ENCODE measurements around the gene GOLT1B. TPM values are rescaled to one million over a fixed set of nuclear protein-coding genes. Genes with fewer than 3 reads are reported as not detected.

The GOLT1B gene
- total RNA-seq, 1 experiment from 2014 or later, result 46.1 TPM

- no peak overlapping the region for H3K4me2 ChIP-seq (ENCODE audit: insufficient read depth, insufficient read length, low read length)
- H3K36me3 Mint-ChIP-seq (ENCODE audit: insufficient read depth in 1 of 3, low read depth in 3 of 3), result no peaks in the 10 kb centered on the region
- H3K23me2 ChIP-seq (ENCODE audit: insufficient read length, low read depth, low read length, poor library complexity, severe bottlenecking), result no peaks in the 10 kb centered on the region
- H2BK15ac ChIP-seq (ENCODE audit: low read depth, low read length), result no peak overlapping the region
- H3K4ac ChIP-seq (ENCODE audit: low read depth, low read length), result no peak overlapping the region
- H3T11ph ChIP-seq (ENCODE audit: low read length), result no peak overlapping the region
- no peaks in the 10 kb centered on the region for H3K27me3 ChIP-seq (ENCODE audit: insufficient read depth, low read length)
- no peak overlapping the region for H2BK120ac ChIP-seq (ENCODE audit: low read depth, low read length, poor library complexity, severe bottlenecking)
- H4K20me1 ChIP-seq (ENCODE audit: control insufficient read depth, insufficient read depth, insufficient read length), result no peaks in the 10 kb centered on the region
- no peak overlapping the region for H2BK12ac ChIP-seq (ENCODE audit: insufficient read length, low read depth, low read length)
- no peak overlapping the region for H4K5ac ChIP-seq (ENCODE audit: insufficient read length, low read depth, low read length)
- H3K18ac ChIP-seq (ENCODE audit: insufficient read length, low read depth, low read length), result no peak overlapping the region
- H3K14ac ChIP-seq (ENCODE audit: insufficient read depth, low read length), result no peak overlapping the region
- no peak overlapping the region for H2AK5ac ChIP-seq (ENCODE audit: insufficient read length, low read length)
- H3K4me1 Mint-ChIP-seq, result peaks cover 6% of the 10 kb centered on the region in 2 experiments; a peak in 1 of 4 replicates
- no peaks in the 10 kb centered on the region for H3K79me2 ChIP-seq (ENCODE audit: insufficient read depth, low read length)
- H3K4me3 Mint-ChIP-seq, result no peak overlapping the region
- H3K23ac ChIP-seq (ENCODE audit: insufficient read length, low read depth, low read length), result no peak overlapping the region
- peaks cover 2% of the 10 kb centered on the region for H3K27me3 Mint-ChIP-seq (ENCODE audit: low read depth)
- no peaks in the 10 kb centered on the region for H3K79me1 ChIP-seq (ENCODE audit: insufficient read depth, low read depth, low read length, poor library complexity, severe bottlenecking)
- H3K27ac Mint-ChIP-seq, result no peak overlapping the region
- TF ChIP-seq, protein P1, sequence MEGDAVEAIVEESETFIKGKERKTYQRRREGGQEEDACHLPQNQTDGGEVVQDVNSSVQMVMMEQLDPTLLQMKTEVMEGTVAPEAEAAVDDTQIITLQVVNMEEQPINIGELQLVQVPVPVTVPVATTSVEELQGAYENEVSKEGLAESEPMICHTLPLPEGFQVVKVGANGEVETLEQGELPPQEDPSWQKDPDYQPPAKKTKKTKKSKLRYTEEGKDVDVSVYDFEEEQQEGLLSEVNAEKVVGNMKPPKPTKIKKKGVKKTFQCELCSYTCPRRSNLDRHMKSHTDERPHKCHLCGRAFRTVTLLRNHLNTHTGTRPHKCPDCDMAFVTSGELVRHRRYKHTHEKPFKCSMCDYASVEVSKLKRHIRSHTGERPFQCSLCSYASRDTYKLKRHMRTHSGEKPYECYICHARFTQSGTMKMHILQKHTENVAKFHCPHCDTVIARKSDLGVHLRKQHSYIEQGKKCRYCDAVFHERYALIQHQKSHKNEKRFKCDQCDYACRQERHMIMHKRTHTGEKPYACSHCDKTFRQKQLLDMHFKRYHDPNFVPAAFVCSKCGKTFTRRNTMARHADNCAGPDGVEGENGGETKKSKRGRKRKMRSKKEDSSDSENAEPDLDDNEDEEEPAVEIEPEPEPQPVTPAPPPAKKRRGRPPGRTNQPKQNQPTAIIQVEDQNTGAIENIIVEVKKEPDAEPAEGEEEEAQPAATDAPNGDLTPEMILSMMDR (conservative IDR thresholded peaks at IDR 0.05), result no peak
- H2AFZ ChIP-seq (ENCODE audit: low read length), result no peak overlapping the region
- no peak overlapping the region for H4K91ac ChIP-seq (ENCODE audit: insufficient read length, low read depth, low read length)
- H2BK20ac ChIP-seq (ENCODE audit: low read depth, low read length, poor library complexity, severe bottlenecking), result no peak overlapping the region
- H2BK5ac ChIP-seq (ENCODE audit: insufficient read length, low read length), result no peak overlapping the region
- no peak overlapping the region for H3K27ac ChIP-seq (ENCODE audit: insufficient read length, low read depth, low read length)
- no peak for DNase-seq
- H3K9me3 Mint-ChIP-seq, result no peaks in the 10 kb centered on the region
- H3K4me1 ChIP-seq (ENCODE audit: insufficient read depth, low read length), result no peaks in the 10 kb centered on the region
- no peak overlapping the region for H4K8ac ChIP-seq (replicated peaks; ENCODE audit: insufficient read length, low read depth, low read length)
- H3K56ac ChIP-seq (ENCODE audit: insufficient read length, low read depth, low read length), result no peak overlapping the region
- H3K9ac ChIP-seq (ENCODE audit: extremely low read depth, insufficient read length, low read length), result no peak overlapping the region
- H3K9me3 ChIP-seq (ENCODE audit: control insufficient read depth, low read depth, low read length), result no peaks in the 10 kb centered on the region
Observed at GRCh38 chr12:21543151-21543550, 41.6 kb downstream of the GOLT1B start.
